OCI-M2 (cell line): ENCODE results near the gene BMP10.

Experiments used
- DNase-seq: peaks from one replicate; lab custom pipeline; 2025; ENCODE audit not compliant: unreplicated experiment; lab: John Stamatoyannopoulos, UW

The BMP10 gene, protein sequence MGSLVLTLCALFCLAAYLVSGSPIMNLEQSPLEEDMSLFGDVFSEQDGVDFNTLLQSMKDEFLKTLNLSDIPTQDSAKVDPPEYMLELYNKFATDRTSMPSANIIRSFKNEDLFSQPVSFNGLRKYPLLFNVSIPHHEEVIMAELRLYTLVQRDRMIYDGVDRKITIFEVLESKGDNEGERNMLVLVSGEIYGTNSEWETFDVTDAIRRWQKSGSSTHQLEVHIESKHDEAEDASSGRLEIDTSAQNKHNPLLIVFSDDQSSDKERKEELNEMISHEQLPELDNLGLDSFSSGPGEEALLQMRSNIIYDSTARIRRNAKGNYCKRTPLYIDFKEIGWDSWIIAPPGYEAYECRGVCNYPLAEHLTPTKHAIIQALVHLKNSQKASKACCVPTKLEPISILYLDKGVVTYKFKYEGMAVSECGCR

DNA sequence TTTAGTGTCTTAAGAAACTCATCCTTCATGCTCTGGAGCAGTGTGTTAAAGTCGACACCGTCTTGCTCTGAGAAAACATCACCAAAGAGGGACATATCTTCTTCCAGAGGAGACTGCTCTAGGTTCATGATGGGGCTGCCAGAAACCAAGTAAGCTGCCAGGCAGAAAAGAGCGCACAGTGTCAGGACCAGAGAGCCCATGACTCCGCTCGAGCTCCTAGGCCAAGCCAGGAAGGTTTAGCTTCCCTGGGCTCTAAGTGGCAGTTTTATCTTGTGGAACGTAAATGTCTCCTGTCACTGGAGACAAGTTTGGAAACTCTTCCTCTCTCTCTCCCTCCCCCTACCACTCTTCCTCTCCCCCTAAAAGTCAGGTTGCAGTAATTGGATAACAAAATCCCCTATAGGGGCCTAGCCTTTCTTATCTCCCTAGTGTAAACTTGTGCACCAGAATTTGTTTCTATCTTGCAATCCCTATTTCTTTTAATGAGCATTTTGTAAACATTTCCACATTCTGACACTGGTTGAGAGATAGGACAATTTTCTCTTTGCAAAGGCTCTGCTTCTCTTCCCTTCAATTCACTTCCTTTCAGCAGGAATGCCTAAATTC is at the start of gene BMP10:
BMP10 (minus strand) TSS at position 239 of the 606 bp plus-strand sequence; CDS start at position 200, 39 bp downstream.
- DNase-seq = no peak

GRCh38 chr2:68920481-68921170 is 49.4 kb upstream of the BMP10 start:
- no peak for DNase-seq

DNA sequence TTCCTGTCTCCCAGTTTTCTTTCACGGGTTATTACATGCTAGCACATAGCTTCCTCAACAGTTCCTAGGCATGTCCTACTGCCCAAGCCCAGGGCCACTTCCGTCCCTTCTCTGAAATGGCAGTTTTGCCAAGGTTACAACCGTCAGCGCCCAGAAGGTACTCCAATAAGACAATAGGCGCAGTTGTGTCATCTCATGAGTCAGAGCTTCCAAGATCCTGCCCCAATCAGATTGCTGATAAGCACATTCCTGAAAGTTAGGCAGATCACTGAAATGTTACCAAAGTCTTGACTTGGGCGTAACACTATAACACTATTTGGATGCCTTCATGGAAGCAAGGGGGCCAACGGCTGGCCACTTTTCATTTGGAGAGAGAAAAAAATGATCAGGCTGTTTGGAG is 47.3 kb upstream of the BMP10 start:
- DNase-seq = no peak

GRCh38 chr2:68917034-68917718 is 46.0 kb upstream of the BMP10 start:
- DNase-seq = no peak

DNA sequence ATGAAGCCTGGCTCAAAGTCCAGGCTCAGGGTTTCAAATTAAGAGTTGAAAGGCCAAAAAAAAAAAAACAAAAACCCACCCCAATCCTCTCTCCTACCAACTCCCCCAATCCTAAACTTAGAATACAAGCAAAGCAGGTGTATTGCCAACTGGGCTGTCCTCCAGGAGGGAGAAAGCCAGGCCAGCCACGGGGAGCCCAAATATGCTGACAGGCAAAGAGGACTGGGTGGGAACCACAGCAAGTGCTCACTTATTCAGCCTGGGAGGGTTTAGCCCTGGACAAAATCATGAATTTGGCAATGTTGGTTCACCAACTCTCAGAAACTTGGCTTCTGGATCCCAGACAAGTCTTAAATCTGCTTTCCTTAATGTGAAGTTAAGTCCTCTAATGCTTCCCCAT is 45.0 kb upstream of the BMP10 start:
- DNase-seq = no peak

GRCh38 chr2:68915393-68915792 is 44.2 kb upstream of the BMP10 start:
- no peak for DNase-seq

GRCh38 chr2:68913359-68913758 is 42.2 kb upstream of the BMP10 start:
- DNase-seq = no peak

DNA sequence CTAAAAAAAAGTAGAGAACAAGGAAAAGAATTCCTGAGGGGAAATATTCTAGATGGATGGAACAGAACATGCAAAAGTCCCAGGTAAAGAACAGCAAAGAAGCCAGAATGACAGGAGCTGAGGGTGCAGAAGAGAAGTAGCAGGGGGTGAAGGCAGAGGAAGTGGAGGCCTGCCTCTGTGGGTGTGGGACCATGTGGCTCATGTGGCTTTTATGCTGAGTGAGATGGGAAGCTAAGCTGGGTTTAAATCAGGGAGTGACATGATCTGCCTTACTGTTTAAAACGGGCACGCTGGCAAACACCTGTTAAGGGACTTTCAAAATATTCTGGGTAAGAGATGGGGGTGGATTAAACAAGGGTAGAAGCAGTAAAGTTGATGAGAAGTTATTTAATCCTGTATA is 41.5 kb upstream of the BMP10 start:
- no peak for DNase-seq

GRCh38 chr2:68912111-68912510 is 40.9 kb upstream of the BMP10 start:
- DNase-seq = no peak

DNA sequence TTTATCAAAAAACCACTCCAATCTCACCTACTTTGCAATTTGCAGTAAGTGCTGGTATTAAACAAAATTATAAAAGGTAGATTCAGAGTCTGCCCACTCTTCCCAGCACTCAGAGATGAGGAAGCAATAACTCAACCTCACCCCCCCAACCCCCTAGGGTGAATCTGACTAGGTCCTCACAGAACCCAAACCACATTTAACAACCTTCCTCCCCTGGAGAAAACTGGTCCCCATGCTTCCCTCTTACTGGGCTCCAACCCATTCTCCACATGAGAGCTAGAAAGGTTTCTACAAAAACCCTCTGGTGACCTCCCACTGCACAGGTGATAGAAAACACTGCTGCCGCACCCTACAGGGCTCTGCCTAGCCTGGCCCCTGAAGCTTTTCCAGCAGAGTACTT is 40.5 kb upstream of the BMP10 start:
- DNase-seq = no peak

GRCh38 chr2:68911246-68911645 is 40.0 kb upstream of the BMP10 start:
- DNase-seq = no peak

DNA sequence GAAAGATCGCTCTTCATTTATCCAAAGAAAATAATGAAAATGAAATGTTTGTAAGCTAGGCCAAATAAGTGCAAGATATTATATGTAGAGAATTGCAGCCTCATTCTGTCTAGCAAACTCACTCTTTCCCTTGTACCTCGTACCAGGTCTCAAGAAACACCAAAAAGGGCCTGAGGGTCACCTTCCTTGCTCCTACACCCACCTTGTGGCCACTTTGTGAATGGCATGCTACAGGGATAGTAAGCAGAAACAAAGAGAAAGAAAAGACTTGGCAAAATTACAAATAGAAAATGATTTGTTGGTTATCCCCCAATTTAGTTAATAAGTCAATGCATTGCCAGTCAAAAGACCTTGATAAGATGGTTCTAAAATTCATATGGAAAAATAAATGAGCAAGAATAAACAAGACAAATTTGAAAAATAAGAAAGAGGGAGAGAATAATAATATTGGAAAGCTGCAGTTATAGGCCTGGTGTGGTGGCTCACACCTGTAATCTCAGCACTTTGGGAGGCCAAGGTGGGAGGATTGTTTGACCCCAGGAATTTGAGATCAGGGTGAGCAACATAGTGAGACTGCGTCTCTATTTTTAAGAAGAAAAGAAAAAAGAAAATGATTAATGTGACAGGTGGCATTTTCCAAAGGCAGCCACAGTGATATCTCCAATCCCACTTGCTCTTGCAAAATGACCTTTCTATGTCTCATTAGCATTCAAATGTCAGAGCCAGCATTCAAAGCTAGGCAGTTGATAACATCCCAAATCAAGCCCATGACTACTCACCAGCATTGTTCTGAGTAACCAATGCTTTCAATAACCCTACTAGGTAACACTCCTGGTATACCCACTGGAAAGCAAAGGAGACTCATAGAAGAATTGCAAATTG is 38.8 kb upstream of the BMP10 start:
- no peak for DNase-seq

DNA sequence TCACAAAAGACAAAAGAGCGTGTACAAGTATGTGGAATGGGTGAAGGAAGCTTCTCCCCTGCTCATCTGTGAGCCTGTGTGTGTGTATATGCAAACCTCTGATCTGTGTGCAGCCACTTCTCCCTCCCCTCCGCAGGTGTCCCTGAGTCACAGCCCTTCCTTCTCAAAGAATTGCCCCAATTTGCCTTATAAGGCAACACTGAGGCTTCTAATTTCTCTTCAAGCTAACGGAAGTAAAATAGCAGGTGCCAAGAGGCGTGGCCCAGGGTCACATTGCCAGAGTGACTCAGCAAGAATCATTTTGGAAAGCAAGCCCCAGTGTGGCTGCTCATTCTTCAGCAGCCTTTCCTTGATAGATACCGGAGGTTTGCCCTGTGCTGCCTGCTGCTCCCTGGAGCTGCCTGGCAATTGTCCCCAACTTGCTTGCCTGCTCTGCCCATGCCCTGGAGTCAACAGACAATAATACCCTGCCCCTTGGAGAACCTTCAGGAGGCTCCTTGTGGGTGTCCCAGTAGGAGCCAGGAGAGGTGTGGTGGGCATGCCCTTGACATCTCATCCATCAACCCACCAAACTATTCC is 37.3 kb upstream of the BMP10 start:
- DNase-seq = no peak

DNA sequence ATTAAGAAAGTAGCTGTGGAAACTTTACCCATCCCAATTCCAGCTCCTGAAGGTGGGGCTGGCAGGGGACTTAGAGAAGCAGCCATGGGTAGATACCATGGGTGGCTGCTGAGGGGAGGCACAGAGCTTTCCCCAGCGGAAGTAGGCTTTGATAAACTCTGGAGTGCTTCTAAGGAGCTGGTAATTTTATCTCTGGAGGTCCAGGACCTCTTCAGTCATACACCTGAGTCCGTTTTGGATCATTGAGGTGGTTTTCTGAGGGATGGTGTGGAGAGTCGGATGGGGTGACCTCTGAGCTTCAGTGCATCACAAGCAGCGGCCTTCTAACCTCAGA is 36.7 kb upstream of the BMP10 start:
- no peak for DNase-seq

DNA sequence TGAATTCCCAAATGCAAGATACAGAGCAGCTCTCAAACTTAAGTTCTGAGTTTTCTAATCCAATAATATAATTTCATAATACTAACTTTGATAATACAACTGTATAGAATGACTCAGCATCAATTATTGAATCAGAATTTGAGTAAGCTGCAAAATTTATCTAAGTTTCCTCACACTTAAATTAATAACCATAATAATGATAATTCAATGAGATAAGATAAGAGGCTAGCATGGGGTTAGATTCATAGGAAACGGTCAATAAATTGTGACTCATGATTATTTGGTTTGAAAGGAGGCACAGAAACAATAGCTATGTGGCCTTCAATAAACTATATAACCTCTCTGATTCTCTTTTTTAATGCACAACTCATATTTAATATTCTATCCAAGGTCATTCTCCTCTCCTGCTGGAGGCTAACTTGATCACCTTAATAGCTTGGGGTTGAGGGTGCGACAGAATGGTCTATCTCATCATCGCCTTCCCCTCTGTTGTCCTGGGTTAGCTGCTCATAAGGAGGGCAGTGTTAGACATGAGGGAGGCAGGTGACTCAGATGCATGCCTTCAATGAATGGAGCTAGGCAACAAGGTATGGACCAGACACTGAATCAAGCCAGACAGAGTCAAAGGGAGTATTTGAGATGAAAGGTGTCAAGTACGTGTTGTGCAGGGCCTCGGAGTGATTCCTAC is 36.2 kb upstream of the BMP10 start:
- DNase-seq = no peak

DNA sequence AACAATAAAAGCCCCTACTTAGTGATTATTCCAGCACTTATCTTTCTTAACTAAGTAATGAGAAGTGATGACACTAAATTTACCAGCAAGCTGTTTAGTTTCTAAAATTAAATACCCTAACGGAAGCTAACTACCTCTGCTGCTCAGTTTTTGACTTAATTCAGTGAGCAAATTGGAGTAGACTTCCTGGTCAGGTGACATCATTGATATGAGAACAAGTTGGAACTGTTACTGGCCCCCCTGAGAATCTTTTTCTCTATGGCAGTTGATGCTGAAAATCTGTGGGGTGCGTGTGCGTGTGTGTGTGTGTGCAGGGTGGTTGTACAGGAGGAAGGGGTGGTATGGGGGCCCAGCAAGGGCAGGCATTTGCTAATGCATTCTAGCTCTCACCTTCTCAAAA is 35.5 kb upstream of the BMP10 start:
- DNase-seq = no peak

DNA sequence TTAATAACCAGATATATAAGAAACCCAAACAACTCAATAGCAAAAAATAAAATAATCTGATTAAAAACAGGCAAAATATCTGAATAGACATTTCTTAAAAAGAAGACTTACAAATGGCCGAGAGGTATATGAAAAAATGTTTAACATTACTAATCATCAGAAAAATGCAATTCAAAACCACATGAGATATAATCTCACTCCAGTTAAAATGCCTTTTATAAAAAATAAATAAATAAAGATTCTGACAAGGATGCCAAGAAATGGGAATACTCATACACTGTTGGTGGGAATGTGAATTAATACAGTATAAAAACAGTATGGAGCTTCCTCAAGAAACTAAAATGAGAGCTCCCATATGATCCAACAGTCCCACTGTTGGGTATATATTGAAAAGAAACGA is 33.9 kb upstream of the BMP10 start:
- DNase-seq = no peak

GRCh38 chr2:68901561-68901960 is 30.4 kb upstream of the BMP10 start:
- DNase-seq = no peak

DNA sequence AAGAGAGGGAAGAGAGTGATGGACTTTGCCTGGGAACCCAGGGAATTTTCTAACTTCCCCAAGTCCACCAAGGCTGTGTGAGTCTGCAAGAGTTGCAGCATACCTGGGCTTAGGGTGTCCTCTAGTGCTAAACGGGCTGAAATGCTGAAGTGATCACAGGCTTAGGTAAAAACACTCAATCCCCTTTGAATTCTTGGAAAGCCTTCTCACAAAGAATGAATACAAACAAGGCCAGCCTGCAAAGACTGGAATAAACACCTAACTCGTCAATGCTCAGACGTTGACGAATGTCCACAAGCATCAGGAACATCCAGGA is 30.0 kb upstream of the BMP10 start:
- no peak for DNase-seq
